IPS DF 6.9 (cell line): ENCODE results near the gene SLC8A1.

Source experiments
- DNase-seq: peaks from one replicate; pipeline ENCODE4 v3.0.0-alpha.2; 2013; ENCODE audit warnings: low read depth, low spot score
- H3K27ac ChIP-seq: one replicate; pipeline ENCODE4 v1.5.1; 2013; ENCODE audit warnings: low read length, control low read depth
- H3K27me3 ChIP-seq: 2 replicates; pipeline ENCODE4 v1.6.1; 2013; ENCODE audit warnings: mild to moderate bottlenecking, low read length; ENCODE audit not compliant: control insufficient read depth, insufficient read depth
- H3K36me3 ChIP-seq: 2 replicates; pipeline ENCODE4 v1.6.1; 2013; ENCODE audit warnings: low read length; ENCODE audit not compliant: control insufficient read depth, insufficient read depth
- H3K4me1 ChIP-seq: 2 replicates; pipeline ENCODE4 v1.6.1; 2013; ENCODE audit warnings: low read length; ENCODE audit not compliant: control insufficient read depth, insufficient read depth
- H3K4me3 ChIP-seq: 2 replicates; pipeline ENCODE4 v1.5.1; 2013; ENCODE audit warnings: mild to moderate bottlenecking, low read length
- H3K9me3 ChIP-seq: 2 replicates; pipeline ENCODE4 v1.6.1; 2013; ENCODE audit warnings: low read length, inconsistent platforms; ENCODE audit not compliant: control insufficient read depth, insufficient read depth
- WGBS: extraction: QIAGEN DNeasy Blood & Tissue Kit; methylation state at CpG from one replicate; pipeline ENCODE4 v1.1.7; 2013; ENCODE audit warnings: mixed read lengths, missing lambda C conversion rate; ENCODE audit not compliant: insufficient read length, insufficient coverage; 5-methylcytosine and 5-hydroxymethylcytosine counted together

SLC8A1 gene

GRCh38 chr2:40105593-40105992 is 346.3 kb downstream of the SLC8A1 start:
- Histone ChIP-seq H3K27me3 (no peaks in the 10 kb centered on the region), H3K27ac (no peak overlapping the region), H3K4me3 (no peak overlapping the region), H3K4me1 (no peaks in the 10 kb centered on the region), H3K9me3 (no peaks in the 10 kb centered on the region), H3K36me3 (no peaks in the 10 kb centered on the region)
- no CpG with 5 or more reads among the region's 5 CpGs for WGBS
- no peak for DNase-seq

GRCh38 chr2:40103590-40103989 is 348.3 kb downstream of the SLC8A1 start:
- Histone ChIP-seq H3K9me3 (no peaks in the 10 kb centered on the region), H3K27me3 (no peaks in the 10 kb centered on the region), H3K36me3 (no peaks in the 10 kb centered on the region), H3K4me3 (no peak overlapping the region), H3K27ac (no peak overlapping the region), H3K4me1 (no peaks in the 10 kb centered on the region; the same call in 1 of the 2 replicates)
- no peak for DNase-seq
- no CpG with 5 or more reads among the region's 2 CpGs for WGBS

- no CpG with 5 or more reads among the region's 3 CpGs for WGBS
- no peak for DNase-seq
- Histone ChIP-seq H3K36me3 (no peaks in the 10 kb centered on the region), H3K27me3 (no peaks in the 10 kb centered on the region), H3K4me1 (no peaks in the 10 kb centered on the region; the same call in 1 of the 2 replicates), H3K4me3 (no peak overlapping the region), H3K27ac (no peak overlapping the region), H3K9me3 (no peaks in the 10 kb centered on the region)
Observed at GRCh38 chr2:40103163-40103562, 348.7 kb downstream of the SLC8A1 start.

- Histone ChIP-seq H3K9me3 (no peaks in the 10 kb centered on the region), H3K36me3 (no peaks in the 10 kb centered on the region), H3K4me3 (no peak overlapping the region), H3K4me1 (no peaks in the 10 kb centered on the region; the same call in 1 of the 2 replicates), H3K27me3 (no peaks in the 10 kb centered on the region), H3K27ac (no peak overlapping the region)
- WGBS: no CpG with 5 or more reads among the region's 6 CpGs
- no peak for DNase-seq
Observed at GRCh38 chr2:40102447-40102846, 349.4 kb downstream of the SLC8A1 start.

- H3K27ac ChIP-seq: no peak overlapping the region
- H3K4me3 ChIP-seq: no peak overlapping the region
- no peak for DNase-seq
- H3K27me3 ChIP-seq: no peaks in the 10 kb centered on the region
- no CpG with 5 or more reads among the region's 1 CpG for WGBS
- H3K9me3 ChIP-seq: no peaks in the 10 kb centered on the region
- no peaks in the 10 kb centered on the region for H3K36me3 ChIP-seq
- no peaks in the 10 kb centered on the region; the same call in 1 of the 2 replicates for H3K4me1 ChIP-seq
Observed at GRCh38 chr2:40101131-40101575, 350.7 kb downstream of the SLC8A1 start.

GRCh38 chr2:40100676-40101075 is 351.2 kb downstream of the SLC8A1 start:
- no CpG with 5 or more reads among the region's 3 CpGs for WGBS
- H3K36me3 ChIP-seq: no peaks in the 10 kb centered on the region

GRCh38 chr2:40098786-40099470 is 353.0 kb downstream of the SLC8A1 start:
- Histone ChIP-seq H3K4me1 (no peaks in the 10 kb centered on the region; the same call in 1 of the 2 replicates), H3K27me3 (no peaks in the 10 kb centered on the region), H3K27ac (no peak overlapping the region), H3K4me3 (no peak overlapping the region), H3K9me3 (no peaks in the 10 kb centered on the region), H3K36me3 (no peaks in the 10 kb centered on the region)
- no CpG with 5 or more reads among the region's 9 CpGs for WGBS
- no peak for DNase-seq

More at GRCh38 chr2:40100676-40101075, 351.2 kb downstream of the SLC8A1 start:
- Histone ChIP-seq H3K27ac (no peak overlapping the region), H3K4me1 (no peaks in the 10 kb centered on the region; the same call in 1 of the 2 replicates), H3K9me3 (no peaks in the 10 kb centered on the region), H3K4me3 (no peak overlapping the region), H3K27me3 (no peaks in the 10 kb centered on the region)
- DNase-seq: no peak

- no peaks in the 10 kb centered on the region; the same call in 1 of the 2 replicates for H3K4me1 ChIP-seq
- H3K27me3 ChIP-seq: no peaks in the 10 kb centered on the region
- no peaks in the 10 kb centered on the region for H3K36me3 ChIP-seq
- H3K27ac ChIP-seq: no peak overlapping the region
- DNase-seq: no peak
- no CpG with 5 or more reads among the region's 2 CpGs for WGBS
- no peaks in the 10 kb centered on the region for H3K9me3 ChIP-seq
- H3K4me3 ChIP-seq: no peak overlapping the region
Observed at GRCh38 chr2:40097691-40098385, 354.1 kb downstream of the SLC8A1 start.

GRCh38 chr2:40096360-40096759 is 355.5 kb downstream of the SLC8A1 start:
- Histone ChIP-seq H3K4me1 (no peaks in the 10 kb centered on the region; the same call in 1 of the 2 replicates), H3K4me3 (no peak overlapping the region), H3K27ac (no peak overlapping the region), H3K36me3 (no peaks in the 10 kb centered on the region), H3K27me3 (no peaks in the 10 kb centered on the region), H3K9me3 (no peaks in the 10 kb centered on the region)
- DNase-seq: no peak

GRCh38 chr2:40095000-40095399 is 356.9 kb downstream of the SLC8A1 start:
- no peak overlapping the region for H3K27ac ChIP-seq

More at GRCh38 chr2:40095000-40095399, 356.9 kb downstream of the SLC8A1 start:
- H3K36me3 ChIP-seq: no peaks in the 10 kb centered on the region
- no peaks in the 10 kb centered on the region for H3K9me3 ChIP-seq
- no peaks in the 10 kb centered on the region for H3K4me1 ChIP-seq
- no CpG with 5 or more reads among the region's 3 CpGs for WGBS
- DNase-seq: no peak
- H3K27me3 ChIP-seq: no peaks in the 10 kb centered on the region
- no peak overlapping the region for H3K4me3 ChIP-seq
